ENCODE measurements around the gene TMEM132C.

GRCh38 chr12:128383357-128383937 lies 116.5 kb downstream of the TMEM132C start:
- no peak for TF ChIP-seq POLR2AphosphoS5 (IDR thresholded peaks at IDR 0.05; ENCODE audit: low read depth, low read length)
- no peak for TF ChIP-seq POLR2A (IDR thresholded peaks at IDR 0.05; ENCODE audit: low read depth, low read length)
- TF ChIP-seq TAF1 (IDR thresholded peaks at IDR 0.05; ENCODE audit: low read depth, low read length), result no peak
- no peak for TF ChIP-seq SPI1 (IDR thresholded peaks at IDR 0.05; ENCODE audit: low read depth, low read length)
- no peak for TF ChIP-seq PAX5 (IDR thresholded peaks at IDR 0.05; ENCODE audit: insufficient read depth, low read length, severe bottlenecking)
